A673 (cell line): ENCODE data around the gene APOC4. TPM values are rescaled to one million over a fixed set of nuclear protein-coding genes. Genes with fewer than 3 reads are reported as not detected.

ENCODE experiments used
- BruUV-seq: library from RNA; stranded (reverse); fragments of 400-500 nt; replicated peaks from 2 replicates; lab custom pipeline; 2021; lab: Mats Ljungman, UMichigan
- CTCF ChIA-PET: fragments of 300-600 bp; sonication (Branson Sonifier 250); formaldehyde crosslinking; loops from one replicate; lab custom pipeline; 2022; ENCODE audit warnings: antibody characterized with exemption; lab: Charles Lee
- POLR2A ChIA-PET: fragments of 300-600 bp; sonication (Branson Sonifier 250); formaldehyde crosslinking; loops from one replicate; lab custom pipeline; 2022; ENCODE audit warnings: antibody characterized with exemption; ENCODE audit not compliant: low non-redundant PET; lab: Charles Lee
- DNase-seq: peaks from one replicate; pipeline ENCODE4 v3.0.0-alpha.2; 2015; ENCODE audit warnings: low spot score
- H3K27ac ChIP-seq: fragments of 200-600 bp; sonication (generic); 2 replicates; pipeline ENCODE4 v1.5.1; 2016; ENCODE audit warnings: mixed run types, low read depth, mild to moderate bottlenecking, mixed read lengths, antibody characterized with exemption, low read length; ENCODE audit not compliant: poor library complexity, severe bottlenecking
- H3K27me3 ChIP-seq: fragments of 200-600 bp; sonication (generic); replicated peaks from 2 replicates; pipeline ENCODE4 v1.6.1; 2017; ENCODE audit warnings: mixed run types, low read depth, mild to moderate bottlenecking, mixed read lengths, antibody characterized with exemption, low read length; ENCODE audit not compliant: insufficient read depth, poor library complexity
- H3K36me3 ChIP-seq: fragments of 200-600 bp; sonication (generic); 2 replicates; pipeline ENCODE4 v1.6.1; 2016; ENCODE audit warnings: mixed run types, mild to moderate bottlenecking, mixed read lengths, antibody characterized with exemption, low read length; ENCODE audit not compliant: insufficient read depth, poor library complexity, severe bottlenecking
- H3K4me1 ChIP-seq: fragments of 200-600 bp; sonication (generic); 2 replicates; pipeline ENCODE4 v1.6.1; 2017; ENCODE audit warnings: mixed run types, mild to moderate bottlenecking, mixed read lengths, antibody characterized with exemption, low read length; ENCODE audit not compliant: insufficient read depth, poor library complexity, severe bottlenecking
- H3K4me3 ChIP-seq: fragments of 200-600 bp; sonication (generic); 2 replicates; pipeline ENCODE4 v1.5.1; 2016; ENCODE audit warnings: low read depth, mixed run types, mild to moderate bottlenecking, mixed read lengths, low read length; ENCODE audit not compliant: poor library complexity, severe bottlenecking
- H3K9me3 ChIP-seq: fragments of 200-600 bp; sonication (generic); 2 replicates; pipeline ENCODE4 v1.6.1; 2016; ENCODE audit warnings: mixed run types, low read depth, mild to moderate bottlenecking, mixed read lengths, antibody characterized with exemption, low read length; ENCODE audit not compliant: poor library complexity, severe bottlenecking
- CTCF ChIP-seq: fragments of 300-800, 200-600 bp; sonication (generic); conservative IDR thresholded peaks from 2 replicates; pipeline ENCODE4 v1.5.1; 2017; ENCODE audit warnings: low read depth, mild to moderate bottlenecking, antibody characterized with exemption, low read length, moderate library complexity, mixed read lengths
- EZH2 ChIP-seq: fragments of 200-600 bp; sonication (generic); IDR thresholded peaks from 2 replicates; pipeline ENCODE4 v1.6.1; 2017; ENCODE audit warnings: borderline replicate concordance, low read depth, mild to moderate bottlenecking, mixed read lengths, antibody characterized with exemption, low read length; ENCODE audit not compliant: poor library complexity, severe bottlenecking
- intact Hi-C: fragments of 100-400 bp; cut with micrococcal nuclease; formaldehyde crosslinking; loops from one replicate; pipeline ENCODE4 v1.10.0; 2022; ENCODE audit not compliant: unreplicated experiment
- total RNA-seq: library from RNA; stranded (reverse); gene quantifications from 2 replicates; pipeline ENCODE4 v1.2.3, GENCODE V29; 2021

The APOC4 gene
- total RNA-seq, 1 experiment from 2014 or later = not detected

DNA sequence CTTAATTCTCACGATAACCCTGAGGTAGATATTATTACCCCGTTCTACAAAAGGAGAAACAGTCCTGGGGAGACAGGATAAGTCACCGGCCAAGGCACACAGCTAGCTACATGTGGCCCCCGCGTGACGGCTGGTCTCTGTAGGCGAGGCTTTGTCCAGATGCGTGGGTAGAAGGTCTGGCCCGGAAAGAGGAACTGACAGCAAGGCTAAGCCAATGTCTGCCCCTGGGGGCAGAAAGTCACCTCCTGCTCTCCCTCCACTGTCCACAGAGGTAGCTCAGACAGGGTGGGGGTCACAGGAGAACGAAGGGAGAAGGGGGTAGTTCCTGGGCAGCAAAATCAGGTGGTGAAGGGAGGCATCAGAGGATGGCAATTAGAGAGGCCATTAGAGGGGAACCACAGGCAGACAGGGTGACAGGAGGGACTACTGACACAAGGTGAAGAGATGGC, 1.8 kb downstream of the APOC4 start:
- ChIA-PET CTCF (no interaction called here), POLR2A (no interaction called here)
- H3K4me3 ChIP-seq = no peak overlapping the region
- intact Hi-C loops = no loop called here
- BruUV-seq = no TSS peak
- no peaks in the 10 kb centered on the region for H3K4me1 ChIP-seq
- no peaks in the 10 kb centered on the region for H3K36me3 ChIP-seq
- TF ChIP-seq CTCF (no peak), EZH2 (no peak)
- H3K27me3 ChIP-seq = no peaks in the 10 kb centered on the region
- DNase-seq = no peak
- H3K27ac ChIP-seq = no peak overlapping the region
- no peaks in the 10 kb centered on the region for H3K9me3 ChIP-seq

- no TSS peak for BruUV-seq
Measured at GRCh38 chr19:44947041-44947581, 5.1 kb downstream of the APOC4 start.

GRCh38 chr19:44948237-44948636, 6.2 kb downstream of the APOC4 start:
- Histone ChIP-seq H3K36me3 (no peaks in the 10 kb centered on the region), H3K27ac (no peak overlapping the region), H3K9me3 (no peaks in the 10 kb centered on the region), H3K4me3 (no peak overlapping the region), H3K4me1 (no peaks in the 10 kb centered on the region), H3K27me3 (no peaks in the 10 kb centered on the region)
- intact Hi-C loops = no loop called here
- ChIA-PET POLR2A (no interaction called here), CTCF (no interaction called here)
- no peak for DNase-seq
- TF ChIP-seq EZH2 (no peak), CTCF (no peak)
- no TSS peak for BruUV-seq

More at GRCh38 chr19:44947041-44947581, 5.1 kb downstream of the APOC4 start:
- Histone ChIP-seq H3K27me3 (no peaks in the 10 kb centered on the region), H3K4me1 (no peaks in the 10 kb centered on the region), H3K27ac (no peak overlapping the region), H3K36me3 (no peaks in the 10 kb centered on the region), H3K9me3 (no peaks in the 10 kb centered on the region), H3K4me3 (no peak overlapping the region)
- TF ChIP-seq CTCF (no peak), EZH2 (no peak)
- ChIA-PET CTCF (no interaction called here), POLR2A (no interaction called here)
- no peak for DNase-seq
- intact Hi-C loops = no loop called here
